ENCODE data around the gene PALLD.

Gene PALLD

DNA sequence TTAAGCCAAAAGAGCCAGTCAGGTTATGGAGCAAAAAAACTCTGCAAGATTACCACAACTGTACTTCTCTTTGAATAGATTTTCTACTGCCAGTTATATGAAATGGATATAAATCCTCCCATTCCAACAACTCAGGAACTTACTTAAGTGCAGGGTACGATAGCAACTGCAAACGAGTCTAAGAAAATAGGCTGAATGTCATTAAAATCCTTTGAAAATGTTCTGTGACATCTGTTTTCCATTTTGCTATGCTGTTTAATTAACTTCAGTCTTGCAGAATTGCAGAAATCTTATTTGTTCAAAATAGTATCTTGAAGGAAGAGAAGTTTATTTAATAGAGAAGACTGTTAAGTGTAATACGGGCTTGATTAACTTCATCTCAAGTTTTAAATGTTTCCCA lies 243.8 kb downstream of the PALLD start:
- DNase-seq: no peak

GRCh38 chr4:168741281-168742173 lies 244.7 kb downstream of the PALLD start:
- no peak for DNase-seq

GRCh38 chr4:168743131-168743530 lies 246.3 kb downstream of the PALLD start:
- DNase-seq: no peak

DNA sequence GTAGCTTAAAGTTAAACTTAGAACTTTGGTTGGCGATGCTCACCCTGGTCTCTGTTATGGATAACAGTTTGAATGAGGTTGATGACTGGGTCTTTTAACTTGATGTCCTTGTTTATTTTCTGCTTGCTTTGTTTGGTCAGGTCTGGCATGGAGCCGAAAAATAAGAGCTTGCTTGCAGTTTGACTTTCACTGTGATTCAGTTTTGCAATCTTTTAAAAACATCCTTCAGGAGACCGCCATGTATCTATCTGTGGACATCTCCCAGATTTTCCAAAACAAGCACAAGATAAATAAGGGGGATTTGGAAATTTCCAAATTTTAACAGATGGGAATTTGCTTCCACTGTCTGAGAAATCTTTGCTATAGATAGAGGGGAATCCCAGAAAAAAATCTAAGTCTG lies 246.7 kb downstream of the PALLD start:
- no peak for DNase-seq

GRCh38 chr4:168744021-168744420 lies 247.2 kb downstream of the PALLD start:
- no peak for DNase-seq

DNA sequence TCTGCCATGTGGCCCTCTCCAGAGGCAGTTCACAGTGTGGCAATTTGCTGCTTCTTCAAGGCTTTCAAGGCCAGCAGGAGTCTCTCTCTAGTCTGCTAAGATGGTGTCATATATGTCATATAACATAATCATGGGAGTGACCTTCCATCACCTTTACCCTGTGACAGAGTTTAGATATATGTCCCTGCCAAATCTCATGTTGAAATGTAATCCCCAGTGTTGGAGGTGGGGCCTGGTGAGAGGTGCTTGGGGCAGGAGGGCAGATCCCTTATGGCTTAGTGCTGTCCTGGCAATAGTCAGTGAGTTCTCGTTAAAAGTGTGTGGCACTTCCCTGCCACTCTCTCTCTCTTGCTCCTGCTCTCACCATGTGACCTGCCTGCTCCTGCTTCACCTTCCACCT lies 252.0 kb downstream of the PALLD start:
- DNase-seq: no peak

DNA sequence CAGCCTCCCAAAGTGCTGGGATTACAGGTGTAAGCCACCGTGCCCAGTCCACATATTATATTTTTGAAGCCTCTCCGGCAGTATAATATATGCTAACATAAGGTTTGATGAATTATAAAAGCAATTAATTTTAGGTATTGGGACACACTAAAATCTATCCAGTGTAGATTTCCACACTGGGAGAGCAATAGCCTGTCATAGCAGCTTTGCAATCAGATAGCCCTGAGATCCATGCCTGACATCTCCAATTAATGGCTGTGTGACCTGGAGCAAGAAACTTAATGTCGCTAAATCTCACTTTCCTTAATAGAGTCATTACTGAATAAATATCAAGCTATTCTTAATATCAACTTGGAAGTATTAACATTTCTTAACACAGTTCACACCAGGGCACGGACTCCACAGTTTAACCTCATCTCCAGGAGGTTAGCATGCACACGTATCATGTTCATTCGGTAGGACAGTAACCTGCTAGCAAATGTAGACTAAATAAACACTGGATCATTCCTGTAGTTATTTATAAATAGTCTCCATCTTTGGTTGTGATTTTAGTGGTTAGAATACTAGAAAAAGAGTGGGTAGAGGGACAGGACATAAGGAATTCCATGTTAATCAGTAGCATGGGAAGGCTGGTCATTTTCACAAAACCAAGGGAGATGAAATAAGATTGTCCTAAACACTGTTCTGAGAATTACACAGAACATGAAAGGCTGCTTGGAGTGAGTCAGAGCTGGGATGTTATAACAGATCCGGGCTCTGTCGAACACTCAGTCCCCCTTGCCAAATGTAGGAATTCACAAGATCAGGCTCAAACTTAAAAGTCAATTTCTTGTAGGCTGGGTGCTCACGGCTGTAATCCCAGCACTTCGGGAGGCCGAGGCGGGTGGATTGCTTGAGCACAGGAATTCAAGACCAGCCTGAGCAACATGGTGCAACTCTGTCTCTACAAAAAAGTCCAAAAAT lies 254.7 kb downstream of the PALLD start:
- no peak for DNase-seq

DNA sequence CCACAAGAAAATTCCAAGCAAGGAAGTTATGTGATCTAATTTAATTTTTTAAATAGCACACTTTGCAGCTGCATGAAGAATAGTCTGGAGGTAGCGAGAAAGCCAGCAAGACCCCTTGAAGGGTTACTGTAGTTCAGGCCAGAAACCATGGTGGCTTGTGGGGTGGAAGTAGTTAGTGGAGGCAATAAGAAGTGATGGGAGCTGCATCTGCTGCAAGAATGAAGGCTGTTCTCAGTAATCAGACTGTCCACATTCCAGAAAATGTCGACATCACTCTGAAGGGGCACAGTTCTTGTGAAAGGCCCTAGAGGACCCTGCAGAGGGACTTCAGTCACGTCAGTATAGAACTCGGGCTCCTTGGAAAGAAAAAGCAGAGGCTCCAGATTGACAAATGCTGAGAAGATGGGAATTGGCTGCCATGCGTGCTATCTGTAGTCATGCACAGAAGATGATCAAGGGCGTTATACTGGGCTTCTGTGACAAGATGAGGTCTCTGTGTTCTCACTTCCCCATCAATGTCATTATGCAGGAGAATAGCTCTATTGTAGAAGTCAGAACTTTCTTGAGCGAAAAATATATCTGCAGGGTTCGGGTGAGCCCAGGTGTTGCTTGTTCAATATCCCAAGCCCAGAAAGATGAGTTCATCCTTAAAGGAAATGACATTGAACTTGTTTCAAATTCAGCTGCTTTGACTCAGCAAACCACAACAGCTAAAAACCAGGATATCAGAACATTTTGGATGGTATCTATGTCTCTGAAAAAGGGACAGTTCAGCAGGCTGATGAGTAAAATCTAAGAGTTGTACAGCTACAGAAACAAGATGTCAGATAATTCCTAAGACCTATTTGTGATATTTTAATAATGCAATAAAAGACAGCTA lies 259.0 kb downstream of the PALLD start:
- no peak for DNase-seq

GRCh38 chr4:168757500-168757899 lies 260.6 kb downstream of the PALLD start:
- DNase-seq: no peak

DNA sequence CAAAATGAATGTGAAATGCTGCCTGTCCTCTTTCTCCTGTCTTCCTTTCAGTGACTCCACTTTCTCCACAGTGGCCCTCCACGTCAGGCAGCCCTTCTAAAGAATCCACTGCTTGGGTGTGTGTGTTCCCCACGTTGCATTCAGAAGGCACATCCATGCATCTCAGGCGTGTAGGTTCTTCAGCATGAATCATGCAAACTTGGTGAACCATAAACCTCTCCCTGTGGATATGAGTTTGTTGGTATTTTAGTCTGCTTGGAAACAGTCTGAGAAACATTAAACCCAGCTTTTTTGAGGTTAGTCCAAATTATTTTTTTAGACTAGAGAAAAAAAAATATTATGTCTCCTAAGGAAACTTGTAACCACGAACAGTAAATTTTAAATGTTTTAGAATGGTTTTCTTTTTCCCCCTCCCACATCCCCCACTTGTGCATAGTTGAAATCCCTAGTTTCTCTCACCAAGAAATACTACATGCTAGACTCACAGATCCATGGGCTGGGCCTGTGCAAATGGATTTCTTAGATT lies 261.6 kb downstream of the PALLD start:
- no peak for DNase-seq

DNA sequence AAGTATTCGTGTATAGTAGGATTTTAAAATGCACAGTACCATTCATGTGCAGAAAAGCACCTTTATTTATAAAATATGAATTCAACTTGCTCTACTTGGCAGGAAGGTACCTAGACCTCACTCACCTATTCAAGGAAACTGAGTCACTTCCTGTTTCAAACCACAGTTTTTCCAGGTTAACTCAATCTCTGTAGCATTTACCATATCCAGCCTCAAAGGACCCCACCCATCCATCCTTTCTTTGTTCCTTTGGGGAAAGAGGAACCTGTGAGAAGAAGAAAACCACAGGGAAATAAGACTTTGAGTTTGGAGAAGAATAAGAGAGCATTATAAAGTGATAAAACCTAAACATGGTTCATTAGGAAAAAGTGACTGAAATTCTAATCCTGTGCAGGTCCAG lies 262.5 kb downstream of the PALLD start:
- DNase-seq: no peak

DNA sequence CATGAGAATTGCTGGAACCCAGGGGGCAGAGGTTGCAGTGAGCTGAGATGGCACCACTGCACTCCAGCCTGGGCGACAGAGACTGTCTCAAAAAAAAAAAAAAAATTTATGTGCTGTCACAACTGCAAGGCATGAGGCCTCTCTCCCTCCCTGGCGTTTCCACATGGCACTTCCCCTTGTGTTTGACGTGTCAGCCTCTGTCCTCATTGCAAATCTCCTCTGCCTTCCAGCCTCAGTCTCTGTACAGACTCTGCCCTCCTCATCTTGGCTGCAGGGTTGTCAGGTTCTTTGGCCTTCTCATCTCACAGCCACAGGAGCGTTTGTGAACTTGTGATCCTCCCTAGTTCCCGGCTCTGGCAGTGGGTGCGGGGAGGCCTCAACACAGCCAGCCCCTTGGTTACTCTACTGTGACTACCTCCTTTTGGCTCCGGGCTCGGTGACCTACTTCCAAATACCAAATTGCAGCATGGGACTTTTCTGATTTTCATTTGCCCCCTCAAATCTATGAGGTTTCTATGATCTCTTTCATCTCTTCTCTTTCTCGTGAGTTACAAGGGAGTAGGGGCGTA lies 263.2 kb downstream of the PALLD start:
- no peak for DNase-seq

- no peak for DNase-seq
These were observed 264.2 kb downstream of the PALLD start for GRCh38 chr4:168761066-168761465.

GRCh38 chr4:168765322-168765721 lies 268.5 kb downstream of the PALLD start:
- DNase-seq: no peak

DNA sequence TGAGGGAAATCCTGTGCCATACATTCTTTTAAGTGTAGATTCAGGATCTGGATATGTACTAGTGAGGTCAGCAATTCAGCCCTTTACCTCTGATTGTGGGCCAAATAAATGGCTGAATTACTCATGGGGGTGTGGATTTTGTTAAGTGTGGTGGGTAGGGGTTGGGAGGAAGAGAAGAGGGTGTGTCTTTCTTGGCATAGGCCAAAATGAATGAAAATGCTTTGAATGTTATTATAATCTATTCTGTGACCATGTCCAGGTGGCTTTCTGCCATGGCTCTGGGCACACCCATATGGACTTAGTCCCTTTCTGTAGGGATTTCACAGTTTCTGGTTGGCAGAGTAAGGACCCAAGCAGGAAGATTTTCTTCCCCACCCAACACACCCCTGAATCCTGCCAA lies 268.9 kb downstream of the PALLD start:
- DNase-seq: no peak

- DNase-seq: no peak
These were observed 269.9 kb downstream of the PALLD start for GRCh38 chr4:168766604-168767316.

DNA sequence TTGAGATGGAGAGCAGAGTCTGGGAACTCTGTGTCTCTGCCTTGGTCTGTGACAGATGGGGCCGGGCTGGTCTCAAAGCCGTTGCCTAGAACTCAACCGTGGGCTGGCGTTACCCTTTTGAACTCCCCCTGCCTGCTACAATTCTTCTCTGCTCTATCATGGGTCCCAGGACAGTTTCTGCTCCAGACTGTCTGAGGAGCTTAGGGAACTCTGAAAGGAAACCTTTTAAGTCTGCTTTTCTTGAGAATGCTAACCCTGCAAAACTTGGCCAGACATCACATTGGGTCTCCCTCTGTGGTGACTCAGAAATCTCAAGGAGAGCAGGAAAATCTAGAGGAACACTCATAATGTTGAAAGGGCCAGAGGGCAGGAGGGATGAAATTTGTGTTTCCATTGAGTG lies 272.6 kb downstream of the PALLD start:
- DNase-seq: no peak

- DNase-seq: no peak
These were observed 273.0 kb downstream of the PALLD start for GRCh38 chr4:168769837-168770236.

DNA sequence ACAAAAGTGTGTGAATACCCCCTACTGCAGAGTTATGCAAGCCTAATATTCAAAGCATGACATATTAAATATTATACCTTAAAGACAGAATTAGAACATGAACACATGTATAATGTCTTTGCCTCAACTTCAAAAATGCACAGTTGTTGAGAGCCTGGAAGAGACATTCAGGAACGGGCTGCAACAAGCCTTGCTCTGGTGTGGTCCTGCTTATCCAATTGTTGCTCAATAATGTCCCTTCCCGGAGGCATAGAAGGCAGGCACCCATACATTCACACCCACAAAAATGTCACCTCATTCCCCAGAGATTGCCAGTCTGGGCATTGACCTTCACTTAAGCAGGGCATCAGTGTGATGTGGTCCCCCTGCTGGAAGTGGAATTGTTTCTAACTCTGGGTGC lies 274.4 kb downstream of the PALLD start:
- DNase-seq: no peak

GRCh38 chr4:168773388-168774195 lies 276.7 kb downstream of the PALLD start:
- DNase-seq: no peak

DNA sequence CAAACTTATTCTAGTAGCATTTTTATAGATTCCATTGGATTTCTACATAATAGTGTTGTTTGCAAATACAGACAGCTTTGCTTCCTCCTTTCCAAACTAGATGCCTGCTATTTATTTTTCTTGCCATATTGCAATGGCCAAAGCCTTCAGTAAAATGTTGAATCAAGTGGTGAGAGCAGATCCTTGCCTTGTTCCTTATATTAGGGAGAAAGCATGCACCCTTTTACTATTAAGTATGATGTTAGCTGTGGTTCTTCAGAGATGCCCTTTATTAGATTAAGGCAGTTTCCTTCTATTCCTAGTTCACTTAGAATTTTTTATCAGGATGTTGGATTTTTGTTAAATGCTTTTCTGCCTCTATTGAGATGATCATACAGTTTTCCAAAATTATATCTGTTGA lies 279.5 kb downstream of the PALLD start:
- DNase-seq: no peak
